ENCODE measurements around the gene TNRC6B.
A peak's percentile ranks its signal among the peaks of the same experiment; 100 is the strongest.
"Not testable (repeated sequence)": the region's sequence is repeated elsewhere in the genome, so short reads cannot be mapped to it uniquely, and the experiment has no call there.

TNRC6B gene, protein sequence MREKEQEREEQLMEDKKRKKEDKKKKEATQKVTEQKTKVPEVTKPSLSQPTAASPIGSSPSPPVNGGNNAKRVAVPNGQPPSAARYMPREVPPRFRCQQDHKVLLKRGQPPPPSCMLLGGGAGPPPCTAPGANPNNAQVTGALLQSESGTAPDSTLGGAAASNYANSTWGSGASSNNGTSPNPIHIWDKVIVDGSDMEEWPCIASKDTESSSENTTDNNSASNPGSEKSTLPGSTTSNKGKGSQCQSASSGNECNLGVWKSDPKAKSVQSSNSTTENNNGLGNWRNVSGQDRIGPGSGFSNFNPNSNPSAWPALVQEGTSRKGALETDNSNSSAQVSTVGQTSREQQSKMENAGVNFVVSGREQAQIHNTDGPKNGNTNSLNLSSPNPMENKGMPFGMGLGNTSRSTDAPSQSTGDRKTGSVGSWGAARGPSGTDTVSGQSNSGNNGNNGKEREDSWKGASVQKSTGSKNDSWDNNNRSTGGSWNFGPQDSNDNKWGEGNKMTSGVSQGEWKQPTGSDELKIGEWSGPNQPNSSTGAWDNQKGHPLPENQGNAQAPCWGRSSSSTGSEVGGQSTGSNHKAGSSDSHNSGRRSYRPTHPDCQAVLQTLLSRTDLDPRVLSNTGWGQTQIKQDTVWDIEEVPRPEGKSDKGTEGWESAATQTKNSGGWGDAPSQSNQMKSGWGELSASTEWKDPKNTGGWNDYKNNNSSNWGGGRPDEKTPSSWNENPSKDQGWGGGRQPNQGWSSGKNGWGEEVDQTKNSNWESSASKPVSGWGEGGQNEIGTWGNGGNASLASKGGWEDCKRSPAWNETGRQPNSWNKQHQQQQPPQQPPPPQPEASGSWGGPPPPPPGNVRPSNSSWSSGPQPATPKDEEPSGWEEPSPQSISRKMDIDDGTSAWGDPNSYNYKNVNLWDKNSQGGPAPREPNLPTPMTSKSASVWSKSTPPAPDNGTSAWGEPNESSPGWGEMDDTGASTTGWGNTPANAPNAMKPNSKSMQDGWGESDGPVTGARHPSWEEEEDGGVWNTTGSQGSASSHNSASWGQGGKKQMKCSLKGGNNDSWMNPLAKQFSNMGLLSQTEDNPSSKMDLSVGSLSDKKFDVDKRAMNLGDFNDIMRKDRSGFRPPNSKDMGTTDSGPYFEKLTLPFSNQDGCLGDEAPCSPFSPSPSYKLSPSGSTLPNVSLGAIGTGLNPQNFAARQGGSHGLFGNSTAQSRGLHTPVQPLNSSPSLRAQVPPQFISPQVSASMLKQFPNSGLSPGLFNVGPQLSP (N-terminal part only)

DNA sequence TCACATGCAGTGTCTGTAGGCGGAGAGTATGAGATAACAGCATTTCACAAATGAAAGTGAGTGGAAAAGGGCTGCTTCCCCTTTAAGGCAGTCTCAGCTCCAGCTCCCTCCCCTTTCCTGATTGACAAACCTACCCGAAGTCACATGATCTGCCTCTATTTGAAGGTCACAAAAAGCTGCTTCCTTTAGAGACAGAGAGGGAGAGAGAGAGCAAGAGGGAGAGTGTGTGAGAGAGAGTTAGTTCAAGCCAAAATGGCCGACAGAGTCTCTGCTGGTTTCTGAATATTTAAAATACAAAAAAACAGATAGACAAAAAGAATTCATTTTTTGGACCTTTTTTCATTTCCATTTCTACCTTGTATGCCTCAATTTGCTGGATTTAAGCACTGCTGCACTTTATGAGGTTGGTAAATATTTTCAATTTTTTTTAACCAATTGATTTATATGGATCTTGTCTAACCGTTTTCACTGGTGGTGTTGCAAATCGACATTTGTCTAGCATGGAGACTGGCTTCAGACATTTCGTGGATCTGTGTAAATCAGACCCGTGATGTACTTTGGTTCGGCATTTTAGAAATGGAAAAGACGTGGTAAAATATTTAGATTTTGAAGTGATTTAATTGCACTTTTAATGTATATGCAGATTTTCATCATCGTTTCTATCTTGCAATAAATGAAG lies at the start of gene TNRC6B:
TNRC6B (plus strand) TSS at position 188 of the 679 bp plus-strand sequence; CDS start at position 399, 211 bp downstream.
- peak; percentile 92 for DNase-seq

DNA sequence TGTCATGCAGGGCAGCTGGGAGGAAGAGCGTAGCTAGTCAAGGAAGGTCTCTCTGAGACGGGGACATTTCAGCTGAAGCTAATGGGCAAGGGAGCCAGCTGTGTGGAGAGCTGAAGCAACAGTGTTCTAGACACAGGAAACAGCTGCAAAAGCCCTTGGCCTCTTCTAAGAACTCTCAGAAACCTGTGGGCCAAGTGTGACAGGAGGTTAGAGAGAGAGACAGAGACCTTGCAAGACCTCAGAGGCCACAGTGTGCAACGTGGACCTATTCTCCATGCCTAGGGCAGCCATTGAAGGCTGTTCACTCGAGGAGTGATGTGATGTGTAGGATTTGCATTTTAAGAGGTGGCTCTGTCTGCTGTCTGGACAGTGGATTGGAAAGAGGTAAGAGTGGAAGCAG lies 48.7 kb upstream of the TNRC6B start:
- no peak for DNase-seq

DNA sequence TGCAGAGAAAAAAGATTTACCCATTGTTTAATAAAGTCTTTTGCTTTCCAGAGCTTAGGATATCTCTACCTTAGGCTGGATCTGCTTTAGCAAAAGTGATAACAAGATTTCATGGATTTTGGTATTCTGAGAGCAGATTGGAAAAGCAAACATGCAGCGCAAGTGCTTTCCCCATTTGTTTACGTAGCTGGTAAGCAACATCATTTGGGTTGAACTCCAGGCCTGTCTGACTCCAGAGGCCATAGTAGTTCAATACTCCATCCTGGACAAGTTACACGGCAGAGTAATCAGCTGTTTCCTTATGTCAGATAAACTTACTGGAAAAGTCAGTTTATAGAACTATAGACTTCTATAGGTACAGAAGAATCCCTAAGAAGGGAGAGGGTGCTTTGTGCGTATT lies 40.6 kb upstream of the TNRC6B start:
- DNase-seq = no peak

DNA sequence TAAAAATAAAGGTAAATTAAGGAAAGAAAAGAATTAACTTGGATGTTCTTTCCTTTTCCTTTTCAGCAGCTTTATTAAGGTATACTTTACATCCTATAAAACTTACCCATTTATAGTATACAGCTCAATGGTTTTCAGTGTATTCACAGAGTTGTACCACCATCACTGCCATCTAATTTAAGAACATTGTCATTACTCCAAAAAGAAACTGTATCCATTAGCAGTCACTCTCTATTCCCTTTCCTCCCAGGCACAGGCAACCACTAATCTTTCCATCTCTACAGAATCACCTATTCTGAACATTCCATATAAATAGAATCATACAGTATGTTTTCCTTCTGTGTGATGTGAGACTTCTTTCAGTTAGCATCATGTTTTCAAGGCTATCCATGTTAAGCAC lies 38.9 kb upstream of the TNRC6B start:
- no peak for DNase-seq

DNA sequence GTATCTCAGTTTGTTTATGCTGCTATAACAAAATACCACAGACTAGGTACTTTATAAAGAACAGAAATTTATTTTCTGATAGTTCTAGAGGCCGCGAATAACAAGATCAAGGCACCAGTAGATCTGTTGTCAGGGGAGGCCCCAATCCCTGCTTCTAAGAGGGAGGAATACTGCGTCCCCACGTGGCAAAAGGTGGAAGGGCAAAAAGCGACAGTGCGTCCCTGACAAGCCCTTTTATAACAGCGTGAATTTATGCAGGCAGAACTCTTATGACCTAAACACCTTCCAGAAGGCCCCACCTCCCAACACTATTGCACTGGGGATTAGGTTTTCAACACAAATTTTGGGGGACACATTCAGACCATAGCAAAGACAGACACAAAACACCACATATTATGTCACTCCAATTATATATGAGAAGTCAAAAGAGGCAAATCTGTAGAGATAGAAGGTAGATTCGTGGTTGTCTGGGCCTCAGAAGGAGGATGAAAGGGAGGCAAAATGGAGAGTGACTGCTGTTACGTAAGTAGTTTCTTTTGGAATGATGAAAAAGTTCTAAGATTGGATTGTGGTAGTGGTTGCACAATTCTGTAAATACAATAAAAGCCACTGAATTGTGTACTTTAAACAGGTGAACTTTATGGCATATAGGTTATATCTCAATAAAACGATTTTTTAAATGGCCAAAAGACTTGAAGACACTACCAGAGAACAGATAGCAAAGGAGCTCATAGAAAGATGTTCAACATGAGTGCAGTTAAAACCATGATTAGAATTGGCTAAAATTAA lies 30.1 kb upstream of the TNRC6B start:
- no peak for DNase-seq

DNA sequence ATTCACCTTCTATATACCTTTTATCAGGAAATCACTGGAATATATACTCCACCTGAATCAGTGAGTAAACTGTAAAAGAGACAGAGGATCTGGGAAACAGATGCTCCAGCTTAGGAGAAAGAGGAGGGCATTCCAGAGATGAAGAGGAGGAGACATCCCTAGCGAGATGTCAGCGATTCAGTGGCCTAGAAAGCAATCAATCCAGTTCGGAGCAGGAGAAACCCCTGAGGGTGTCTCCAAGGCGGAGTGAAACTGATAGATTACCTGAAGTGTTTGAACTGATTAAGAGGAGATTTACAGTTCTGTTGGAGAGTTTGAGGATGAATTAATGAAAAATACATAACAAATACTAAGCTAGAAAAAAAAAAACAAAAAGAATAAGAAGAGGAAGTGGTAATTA lies 24.5 kb upstream of the TNRC6B start:
- no peak for DNase-seq

DNA sequence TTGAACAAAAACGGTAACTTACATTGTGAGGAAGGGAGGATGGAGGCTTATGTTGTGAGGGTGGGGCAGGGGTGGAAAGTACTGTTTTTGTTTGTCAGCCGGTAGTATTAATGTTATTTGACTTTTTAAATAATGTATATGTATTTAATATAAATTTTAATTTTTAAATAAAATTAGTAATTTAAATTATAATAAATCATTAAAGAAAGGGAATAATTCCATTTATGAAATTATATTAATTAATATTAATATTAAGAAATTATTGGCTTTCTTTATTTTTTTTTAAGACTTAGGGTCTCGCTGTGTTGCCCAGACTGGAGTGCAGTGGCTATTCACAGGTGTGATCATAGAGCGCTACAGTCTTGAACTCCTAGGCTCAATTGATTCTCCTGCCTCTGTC lies 24.0 kb upstream of the TNRC6B start:
- DNase-seq = no peak

DNA sequence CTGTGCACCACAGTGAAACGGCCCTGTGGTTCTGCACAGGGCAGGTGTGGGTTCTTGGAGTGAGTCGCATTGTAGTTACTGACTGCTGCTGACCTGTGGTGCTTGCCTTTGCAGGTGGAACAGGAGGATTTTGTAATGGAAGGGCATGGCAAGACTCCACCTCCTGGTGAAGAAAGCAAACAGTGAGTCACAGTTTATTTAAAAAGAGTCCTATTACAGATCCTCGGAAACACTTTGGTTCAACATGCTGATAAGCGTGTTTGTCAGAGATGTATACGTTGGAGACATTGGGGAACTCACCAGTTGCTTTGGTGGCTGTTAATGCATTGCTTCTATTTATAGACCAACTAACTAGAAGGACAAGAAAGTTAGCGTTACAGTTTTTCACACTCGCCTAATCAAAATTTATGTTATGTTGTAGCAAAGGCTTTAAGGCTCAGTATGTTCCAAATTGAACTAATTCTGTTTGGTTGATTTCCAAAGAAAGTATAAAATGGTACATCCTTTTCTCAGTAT lies 21.7 kb upstream of the TNRC6B start:
- peak; percentile 20 for DNase-seq

DNA sequence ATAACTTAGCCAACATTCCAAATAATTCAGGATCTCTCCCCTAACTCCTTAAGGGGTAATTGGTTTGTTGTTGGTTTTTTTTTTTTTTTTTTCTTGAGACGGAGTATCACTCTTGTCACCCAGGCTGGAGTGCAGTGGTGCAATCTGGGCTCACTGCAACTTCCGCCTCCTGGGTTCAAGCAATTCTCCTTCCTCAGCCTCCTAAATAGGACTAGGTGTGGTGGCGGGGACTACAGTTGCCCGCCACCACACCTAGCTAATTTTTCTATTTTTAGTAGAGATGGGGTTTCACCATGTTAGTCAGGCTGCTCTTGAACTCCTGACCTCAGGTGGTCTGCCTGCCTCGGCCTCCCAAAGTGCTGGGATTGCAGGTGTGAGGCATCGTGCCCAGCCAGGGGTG lies 21.0 kb upstream of the TNRC6B start:
- DNase-seq = not testable (repeated sequence)

DNA sequence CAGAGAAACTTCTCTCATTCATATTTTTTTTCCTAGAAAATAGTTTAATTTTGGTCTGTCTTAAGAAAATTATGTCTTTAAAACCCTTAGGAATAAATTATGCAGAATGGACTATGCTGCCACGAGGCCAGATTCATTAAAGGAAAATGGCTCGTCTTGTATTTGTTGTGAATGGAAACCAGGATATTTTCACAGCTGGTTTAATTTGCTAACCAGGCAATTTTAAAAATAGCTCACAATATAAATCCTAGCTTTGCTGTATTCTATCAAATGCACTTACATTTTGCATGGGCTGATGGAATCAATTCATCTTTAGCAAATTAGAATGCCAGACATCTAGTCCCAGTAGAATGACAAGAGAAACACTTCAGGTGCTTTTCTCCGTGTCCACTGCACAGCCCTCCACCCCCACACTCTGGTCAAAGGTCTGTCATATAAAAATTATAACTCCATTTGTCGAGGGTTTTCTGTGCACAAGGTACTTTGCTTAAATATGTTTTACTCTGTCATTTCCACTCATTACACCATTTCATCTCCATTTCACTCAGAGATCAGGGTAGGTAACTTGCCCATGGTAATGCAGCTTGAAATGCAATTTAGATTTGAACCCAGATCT lies 20.3 kb upstream of the TNRC6B start:
- DNase-seq = no peak

DNA sequence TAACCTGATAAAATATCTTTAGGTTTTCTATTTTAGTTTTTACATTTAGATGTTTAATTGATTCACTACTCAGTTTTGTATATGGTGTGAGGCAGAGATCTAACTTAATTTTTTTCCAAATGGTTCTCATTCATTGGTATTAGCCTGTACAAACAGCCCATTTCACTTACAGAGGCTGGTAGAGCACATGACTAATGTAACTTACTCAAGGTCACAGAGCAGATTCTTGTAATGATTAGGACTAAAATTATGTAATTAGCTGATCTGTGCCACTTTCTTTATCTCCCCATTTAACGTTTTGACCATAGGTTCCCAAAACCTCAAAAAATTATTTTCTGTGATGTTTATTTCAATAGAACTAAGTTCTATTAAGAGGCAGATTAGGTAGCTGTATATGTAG lies 16.5 kb upstream of the TNRC6B start:
- no peak for DNase-seq

DNA sequence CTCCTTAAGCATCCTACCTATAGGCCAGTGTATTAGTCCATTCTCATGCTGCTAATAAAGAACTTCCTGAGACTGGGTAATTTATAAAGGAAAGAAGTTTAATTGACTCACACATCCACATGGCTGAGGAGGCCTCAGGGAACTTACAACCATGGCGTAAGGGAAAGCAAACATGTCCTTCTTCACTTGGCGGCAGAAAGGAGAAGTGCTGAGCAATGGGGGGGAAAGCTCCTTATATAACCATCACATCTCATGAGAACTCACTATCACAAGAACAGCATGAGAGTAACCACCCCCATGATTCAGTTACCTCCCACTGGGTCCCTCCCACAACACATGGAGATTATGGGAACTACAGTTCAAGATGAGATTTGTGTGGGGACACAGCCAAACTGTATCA lies 12.2 kb upstream of the TNRC6B start:
- not testable (repeated sequence) for DNase-seq

DNA sequence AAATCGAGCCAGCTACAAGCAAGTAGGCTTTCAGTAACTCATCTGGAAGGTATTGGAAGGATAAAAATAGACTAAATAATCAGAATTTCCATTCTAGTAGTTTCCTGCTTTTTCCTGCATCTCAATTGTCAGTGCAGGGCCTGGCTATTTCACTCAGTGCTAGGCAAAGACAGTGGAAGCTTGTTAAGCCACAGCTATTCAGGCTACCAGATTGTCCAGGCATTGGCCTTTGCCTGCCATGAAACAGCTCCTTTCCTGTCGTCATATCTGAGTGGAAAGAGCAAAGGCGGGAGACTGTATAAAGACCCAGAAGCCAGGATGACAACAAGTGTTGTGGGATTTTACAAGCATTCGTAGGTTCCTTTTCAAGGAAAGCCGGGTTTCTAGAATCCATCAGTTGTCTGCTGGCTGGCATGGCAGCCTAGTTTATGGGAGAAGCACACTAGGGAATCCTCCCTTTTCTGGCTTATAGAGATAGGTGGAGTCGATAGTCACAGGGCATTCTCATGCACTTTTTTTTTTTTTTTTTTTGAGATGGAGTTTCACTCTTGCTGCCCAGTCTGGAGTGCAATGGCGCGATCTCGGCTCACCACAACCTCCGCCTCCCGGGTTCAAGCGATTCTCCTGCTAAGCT lies 2.0 kb upstream of the TNRC6B start:
- no peak for DNase-seq

DNA sequence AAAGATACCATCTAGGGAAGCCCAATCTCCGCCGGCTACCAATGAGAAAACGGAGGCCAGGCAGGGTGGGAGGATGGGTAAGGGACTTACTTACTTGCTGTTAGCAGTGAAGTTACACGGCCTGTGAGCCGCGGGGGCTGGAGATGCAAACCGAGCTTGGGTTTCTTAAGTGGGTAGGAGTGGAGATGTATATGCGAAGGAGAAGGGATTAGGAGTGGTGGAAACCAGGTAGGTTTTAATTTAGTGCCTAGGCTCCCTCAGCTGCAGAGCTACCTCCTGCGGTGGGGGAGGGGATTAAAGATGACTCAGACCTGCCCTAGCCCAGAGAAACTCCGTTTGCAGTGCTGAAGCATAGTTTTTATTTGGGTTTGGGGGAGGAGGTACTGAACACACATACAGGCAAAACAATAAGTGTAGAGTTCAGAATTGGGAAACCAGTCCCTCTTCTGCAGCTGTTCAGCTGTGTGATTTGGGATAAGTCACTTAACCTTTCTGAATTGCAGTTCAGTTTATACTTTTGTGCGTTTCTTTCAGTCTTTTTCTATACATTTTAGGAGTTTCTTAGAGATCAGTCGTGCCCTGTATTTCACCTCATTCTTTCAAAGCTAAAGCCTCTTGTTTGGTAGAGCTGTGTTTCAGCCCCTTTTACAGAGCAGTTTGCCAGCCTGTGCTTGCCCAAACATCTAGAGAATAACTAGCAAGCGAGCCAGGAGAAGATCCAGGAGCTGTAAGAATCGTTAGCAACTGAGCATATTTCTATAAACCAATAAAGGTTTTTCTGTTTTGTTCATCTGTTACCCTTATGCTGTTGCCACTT lies 596 bp upstream of the TNRC6B start:
- peak; percentile 39 for DNase-seq

DNA sequence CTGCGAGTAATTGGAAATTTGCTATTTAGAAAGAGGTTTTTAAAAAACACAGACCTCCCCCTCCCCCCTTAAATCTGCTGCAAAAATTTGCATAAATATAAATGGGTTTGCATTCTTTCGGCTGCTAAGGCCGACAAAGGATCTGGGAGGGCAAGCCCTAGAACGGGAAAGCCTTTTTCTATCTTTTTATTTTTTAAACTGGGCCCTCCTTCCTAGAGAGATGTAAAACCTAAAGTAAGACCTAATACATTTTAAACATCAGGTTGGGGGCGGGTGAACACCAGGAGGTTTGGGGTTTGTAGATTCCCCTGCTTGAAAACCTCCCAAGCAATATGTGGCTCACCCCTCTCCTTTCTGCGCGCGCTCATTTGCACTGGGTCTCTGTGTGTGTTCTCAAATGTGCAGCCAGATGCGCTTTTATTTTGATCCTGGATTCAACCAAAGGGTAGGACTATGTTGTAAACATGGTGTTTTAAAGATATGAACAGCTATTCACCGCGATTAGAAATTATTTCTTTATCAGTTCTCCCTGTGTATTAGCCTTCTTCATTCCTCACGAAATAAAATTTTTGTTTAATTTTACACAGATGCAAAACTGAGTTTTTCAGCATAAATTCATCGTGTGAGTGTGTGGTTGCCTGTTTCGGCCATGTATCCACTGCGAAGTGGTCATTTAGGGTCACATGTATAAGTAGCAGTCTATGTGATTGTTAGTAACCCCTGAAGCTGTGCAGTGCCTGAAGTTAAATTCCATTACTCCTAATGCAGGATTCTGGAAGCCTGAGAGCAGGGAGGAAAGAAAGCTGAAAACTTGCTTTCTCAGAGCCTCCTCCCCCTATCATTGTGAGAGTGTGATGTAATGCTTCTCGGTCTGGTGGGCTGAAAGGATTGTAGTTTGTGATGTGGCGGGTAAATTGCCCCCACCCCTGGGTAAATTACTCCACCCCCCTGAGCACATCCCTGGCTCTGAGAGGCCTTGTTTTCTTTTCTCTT lies 988 bp downstream of the TNRC6B start:
- DNase-seq = peak; percentile 52

DNA sequence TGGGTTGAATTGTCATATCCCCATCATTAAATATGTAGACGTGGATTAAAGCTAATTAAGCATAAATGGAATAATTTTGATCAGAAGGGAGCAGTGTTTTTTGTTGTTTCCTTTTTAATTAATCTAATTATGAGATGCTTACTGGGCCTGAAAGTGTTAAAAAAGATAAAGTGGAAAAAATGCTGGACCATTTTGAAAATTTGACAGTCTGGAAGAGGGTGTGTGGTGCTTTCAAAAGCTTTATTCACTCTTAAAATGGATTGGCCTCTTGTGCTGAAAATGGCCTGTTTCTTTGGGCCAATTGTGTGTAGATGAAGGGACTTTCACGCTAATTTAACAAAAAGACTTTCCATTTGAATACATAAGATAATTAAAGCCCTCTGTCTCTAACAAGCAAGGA lies 1.8 kb downstream of the TNRC6B start:
- no peak for DNase-seq

DNA sequence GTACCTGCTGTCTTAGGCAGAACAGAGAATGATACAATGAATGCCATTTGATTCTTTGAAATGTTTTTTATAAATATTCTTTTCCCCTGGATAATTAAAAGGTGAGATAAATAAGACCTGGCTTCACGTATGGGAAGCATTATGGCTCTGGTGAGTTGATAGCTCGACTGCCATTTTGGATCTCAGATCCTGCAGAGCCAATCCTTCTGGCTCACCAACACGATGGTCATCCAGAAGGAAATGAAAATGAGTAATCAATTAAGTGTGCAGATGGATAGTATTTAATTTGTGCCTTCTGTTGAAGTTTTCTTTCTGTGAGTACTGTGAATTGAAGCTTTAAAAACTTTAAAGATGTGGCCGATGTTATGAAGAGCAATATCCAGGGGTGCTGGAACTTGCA lies 2.7 kb downstream of the TNRC6B start:
- DNase-seq = no peak

DNA sequence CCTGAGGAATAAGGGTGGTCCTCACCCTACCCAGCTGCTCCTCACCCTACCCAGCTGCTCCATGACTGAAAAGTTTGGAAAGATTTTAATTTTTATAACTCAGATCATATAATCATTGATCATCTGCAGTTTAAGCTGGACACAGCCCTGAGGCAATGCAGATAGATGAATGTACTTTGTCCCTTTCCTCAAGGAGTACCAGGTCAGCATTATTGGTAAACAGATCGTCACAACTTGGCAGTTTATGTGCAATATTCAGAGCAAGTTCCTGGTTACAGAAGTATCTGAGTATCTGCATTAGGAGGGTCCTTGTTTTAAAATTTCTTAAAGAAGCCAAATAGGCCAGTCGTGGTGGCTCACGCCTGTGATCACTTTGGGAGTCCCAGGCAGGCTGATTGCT lies 3.6 kb downstream of the TNRC6B start:
- DNase-seq = no peak
